Upper lobe of left lung (tissue), 4 donors: ENCODE measurements around the gene RAB11FIP3.

Source experiments
- EP300 ChIP-seq, 4 donors: sonication (generic); formaldehyde crosslinking; IDR thresholded peaks; one replicate each; pipeline ENCODE4 v1.5.1; 2017; ENCODE audit warnings: antibody characterized with exemption in 4 of 4, control low read depth in 2 of 4
- POLR2A ChIP-seq, 4 donors: fragments of 450-650 bp; IDR thresholded peaks; one replicate each; pipeline ENCODE4 v1.5.1; 2016 to 2017; ENCODE audit warnings: antibody characterized with exemption in 4 of 4, mild to moderate bottlenecking in 2 of 4
- POLR2AphosphoS5 ChIP-seq, 2 donors: sonication (generic); formaldehyde crosslinking; IDR thresholded peaks; one replicate each; pipeline ENCODE4 v1.5.1; 2017; ENCODE audit warnings: antibody characterized with exemption in 2 of 2
- TF ChIP-seq, protein P1 (sequence below), 6 experiments: fragments of 450-650 bp in 4 of 6; fragments of 200-600 bp in 2 of 6; sonication (generic) in 2 of 6; IDR thresholded peaks; one replicate each; pipeline ENCODE4 v1.5.1; 2016 to 2019; ENCODE audit warnings: antibody characterized with exemption in 6 of 6

DNA sequence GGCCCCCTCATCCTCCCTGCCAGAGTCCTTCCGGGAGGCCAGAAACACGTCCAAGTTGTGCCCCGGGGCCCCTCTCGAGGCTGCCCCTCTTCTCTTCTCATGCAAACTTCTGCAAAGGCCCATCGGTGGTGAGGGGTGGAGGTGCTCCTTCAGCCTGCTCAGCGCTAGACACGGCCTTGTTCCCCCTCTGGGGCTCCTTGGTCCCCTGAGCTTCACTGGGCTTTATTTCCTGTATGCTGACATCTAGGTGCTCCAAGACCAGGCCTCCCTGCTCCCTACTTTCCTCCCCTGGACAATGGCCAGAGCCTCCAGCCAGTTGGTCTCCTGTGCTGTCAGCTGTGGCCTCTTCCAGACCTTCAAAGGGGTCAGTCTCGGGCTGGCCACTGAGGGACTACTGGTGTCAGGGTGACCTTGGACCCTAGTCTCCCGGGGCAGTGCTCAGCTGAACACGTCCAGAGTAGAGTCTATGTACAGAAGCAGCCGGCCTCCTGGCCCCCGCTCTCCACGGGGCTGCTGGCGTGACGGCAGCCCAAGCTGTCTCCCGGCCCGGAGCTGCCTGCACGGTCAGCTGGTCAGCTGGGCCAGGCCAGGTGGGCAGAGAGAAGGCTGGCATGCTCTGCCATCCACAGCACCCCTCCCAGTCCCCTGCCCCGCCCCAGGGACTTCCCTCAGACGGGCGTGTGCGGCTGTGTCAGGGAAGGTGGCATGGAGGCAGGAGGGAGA, 133.0 kb downstream of the RAB11FIP3 start:
- TF ChIP-seq, protein P1, sequence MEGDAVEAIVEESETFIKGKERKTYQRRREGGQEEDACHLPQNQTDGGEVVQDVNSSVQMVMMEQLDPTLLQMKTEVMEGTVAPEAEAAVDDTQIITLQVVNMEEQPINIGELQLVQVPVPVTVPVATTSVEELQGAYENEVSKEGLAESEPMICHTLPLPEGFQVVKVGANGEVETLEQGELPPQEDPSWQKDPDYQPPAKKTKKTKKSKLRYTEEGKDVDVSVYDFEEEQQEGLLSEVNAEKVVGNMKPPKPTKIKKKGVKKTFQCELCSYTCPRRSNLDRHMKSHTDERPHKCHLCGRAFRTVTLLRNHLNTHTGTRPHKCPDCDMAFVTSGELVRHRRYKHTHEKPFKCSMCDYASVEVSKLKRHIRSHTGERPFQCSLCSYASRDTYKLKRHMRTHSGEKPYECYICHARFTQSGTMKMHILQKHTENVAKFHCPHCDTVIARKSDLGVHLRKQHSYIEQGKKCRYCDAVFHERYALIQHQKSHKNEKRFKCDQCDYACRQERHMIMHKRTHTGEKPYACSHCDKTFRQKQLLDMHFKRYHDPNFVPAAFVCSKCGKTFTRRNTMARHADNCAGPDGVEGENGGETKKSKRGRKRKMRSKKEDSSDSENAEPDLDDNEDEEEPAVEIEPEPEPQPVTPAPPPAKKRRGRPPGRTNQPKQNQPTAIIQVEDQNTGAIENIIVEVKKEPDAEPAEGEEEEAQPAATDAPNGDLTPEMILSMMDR (IDR thresholded peaks at IDR 0.05), result no peak
- no peak for TF ChIP-seq POLR2AphosphoS5 (IDR thresholded peaks at IDR 0.05)
- TF ChIP-seq POLR2A (IDR thresholded peaks at IDR 0.05), result no peak
- TF ChIP-seq EP300 (IDR thresholded peaks at IDR 0.05), result no peak
